Epithelial cell of prostate (primary cell): ENCODE results near the gene TESK2.
"Not testable (repeated sequence)": the region's sequence is repeated elsewhere in the genome, so short reads cannot be mapped to it uniquely, and the experiment has no call there.

Experiments used
- DNase-seq: peaks from one replicate; pipeline ENCODE4 v3.0.0-alpha.2; 2011; ENCODE audit warnings: low read depth, low spot score
- H3K27ac ChIP-seq: fragments of 450-650 bp; 2 replicates; pipeline ENCODE4 v1.5.1; 2017; ENCODE audit warnings: mild to moderate bottlenecking

The TESK2 gene

DNA sequence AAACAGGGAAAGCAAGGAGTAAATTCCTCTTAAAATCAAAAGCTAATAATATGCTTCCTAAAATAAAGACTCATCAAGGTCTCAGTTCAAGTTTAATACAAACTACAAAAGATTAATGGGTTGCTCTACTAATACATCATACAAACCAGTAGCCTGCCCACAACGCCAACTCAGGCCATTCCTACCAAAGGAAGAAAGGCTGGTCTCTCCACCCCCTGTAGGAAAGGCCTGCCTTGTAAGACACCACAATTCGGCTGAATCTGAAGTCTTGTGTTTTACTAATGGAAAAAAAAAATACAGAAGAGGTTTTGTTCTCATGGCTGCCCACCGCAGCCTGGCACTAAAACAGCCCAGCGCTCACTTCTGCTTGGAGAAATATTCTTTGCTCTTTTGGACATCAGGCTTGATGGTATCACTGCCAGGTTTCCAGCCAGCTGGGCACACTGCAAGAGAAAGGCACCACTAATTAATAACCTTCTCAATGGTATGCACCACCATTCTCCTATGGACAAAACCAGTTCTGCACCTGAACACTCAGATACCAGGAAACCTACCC is 20.1 kb upstream of the TESK2 start:
- no peak for DNase-seq
- no peak overlapping the region for H3K27ac ChIP-seq

DNA sequence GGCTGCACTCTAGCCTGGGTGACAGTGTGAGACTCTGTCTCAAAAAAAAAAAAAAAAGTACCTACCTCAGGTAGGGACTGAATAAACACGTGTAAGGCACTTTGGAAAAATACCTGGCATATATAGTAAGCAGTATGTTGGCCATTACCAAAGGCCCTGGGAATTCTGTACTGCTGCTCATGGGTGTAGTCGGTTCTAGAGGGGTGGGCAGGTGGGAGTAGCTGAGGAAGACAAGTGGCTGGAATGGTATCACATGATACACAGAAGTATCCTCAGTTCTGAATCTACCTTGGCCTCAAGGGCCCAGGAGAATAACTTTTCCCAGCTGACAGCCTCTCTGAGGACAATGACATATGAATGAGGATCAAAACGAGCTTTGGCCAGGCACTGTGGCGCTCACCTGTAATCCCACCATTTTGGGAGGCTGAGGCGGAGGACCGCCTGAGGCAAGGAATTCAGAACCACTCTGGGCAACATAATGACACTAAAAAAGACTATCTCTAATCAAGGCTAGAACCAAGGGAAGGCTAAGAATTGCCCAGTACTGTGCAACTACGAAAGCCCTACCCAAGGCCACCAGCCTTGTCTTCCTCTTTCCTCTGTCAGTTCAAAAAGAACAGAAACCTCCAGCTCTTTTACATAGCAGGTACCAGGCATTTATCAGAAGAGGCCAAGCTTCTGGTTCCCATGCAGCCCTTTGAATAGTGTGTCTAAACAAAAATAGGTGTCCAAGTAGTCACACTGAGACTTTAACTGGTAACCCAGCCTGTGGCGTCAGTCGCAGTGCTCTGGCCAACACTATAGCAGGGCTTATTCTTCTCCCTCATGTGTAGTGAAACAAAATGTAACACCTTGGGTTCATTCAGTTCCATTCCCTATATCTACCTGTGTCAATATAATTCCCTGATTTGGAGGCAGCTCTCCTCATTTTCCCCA is 19.3 kb upstream of the TESK2 start:
- DNase-seq, result no peak
- H3K27ac ChIP-seq, result no peak overlapping the region

DNA sequence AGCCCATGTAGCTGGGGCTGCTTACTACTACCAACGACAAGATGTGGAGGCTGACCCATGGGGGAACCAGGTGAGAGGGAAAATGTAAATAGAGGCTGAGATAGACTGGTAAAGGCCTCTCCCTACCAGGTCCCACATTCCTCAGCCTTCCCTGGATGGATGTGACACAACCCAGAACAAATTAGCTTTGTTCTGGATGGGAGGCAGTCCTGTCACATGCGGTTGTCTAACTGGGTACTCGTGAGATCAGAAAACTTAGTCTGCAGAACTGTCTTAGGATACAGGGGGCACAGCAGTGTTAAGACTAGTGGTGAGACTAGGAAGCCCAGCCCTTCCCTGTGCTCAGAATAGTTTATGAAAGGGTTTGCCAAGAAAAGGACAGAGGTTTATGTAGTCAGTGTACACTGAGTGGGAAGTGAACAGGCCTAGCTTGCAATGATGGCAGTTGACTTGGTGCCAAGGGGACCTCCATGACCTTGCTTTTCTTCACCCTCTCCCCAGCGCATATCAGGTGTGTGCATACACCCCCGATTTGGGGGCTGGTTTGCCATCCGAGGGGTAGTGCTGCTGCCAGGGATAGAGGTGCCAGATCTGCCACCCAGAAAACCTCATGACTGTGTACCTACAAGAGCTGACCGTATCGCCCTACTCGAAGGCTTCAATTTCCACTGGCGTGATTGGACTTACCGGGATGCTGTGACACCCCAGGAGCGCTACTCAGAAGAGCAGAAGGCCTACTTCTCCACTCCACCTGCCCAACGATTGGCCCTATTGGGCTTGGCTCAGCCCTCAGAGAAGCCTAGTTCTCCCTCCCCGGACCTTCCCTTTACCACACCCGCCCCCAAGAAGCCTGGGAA is 17.6 kb upstream of the TESK2 start:
- H3K27ac ChIP-seq, result no peak overlapping the region
- DNase-seq, result no peak

DNA sequence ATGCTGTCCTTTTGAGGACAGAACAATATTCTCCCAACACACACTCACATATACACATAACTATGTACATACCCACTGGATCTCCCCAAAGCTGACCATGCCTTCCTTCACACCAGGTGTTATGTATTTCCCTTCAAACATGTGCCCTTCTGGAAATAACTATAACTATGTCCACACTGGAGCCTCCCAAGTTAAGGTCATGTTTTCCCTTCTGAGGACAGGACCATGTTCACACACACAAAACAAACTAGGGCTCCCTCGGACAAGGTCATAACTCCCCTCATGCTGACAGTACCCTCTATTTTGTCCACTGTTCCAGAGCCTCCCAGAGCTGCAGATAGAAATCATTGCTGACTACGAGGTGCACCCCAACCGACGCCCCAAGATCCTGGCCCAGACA is 16.9 kb upstream of the TESK2 start:
- DNase-seq, result no peak
- no peak overlapping the region for H3K27ac ChIP-seq

DNA sequence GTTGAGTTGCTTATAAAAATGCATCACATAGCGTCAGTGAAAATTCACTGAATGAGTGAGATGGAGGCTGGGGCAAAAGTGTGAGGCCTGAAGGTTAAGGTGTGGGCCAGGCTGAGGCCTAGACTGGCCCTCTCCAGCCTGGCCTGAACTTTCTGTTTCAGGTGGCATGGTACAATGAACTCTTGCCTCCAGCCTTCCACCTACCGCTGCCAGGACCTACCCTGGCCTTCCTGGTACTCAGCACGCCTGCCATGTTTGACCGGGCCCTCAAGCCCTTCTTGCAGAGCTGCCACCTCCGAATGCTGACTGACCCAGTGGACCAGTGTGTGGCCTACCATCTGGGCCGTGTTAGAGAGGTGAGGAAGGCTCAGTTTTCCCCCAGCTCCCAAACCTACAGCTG is 16.2 kb upstream of the TESK2 start:
- DNase-seq, result no peak

GRCh38 chr1:45503462-45504360 is 12.7 kb upstream of the TESK2 start:
- no peak for DNase-seq
- H3K27ac ChIP-seq, result no peak overlapping the region

More for the DNA sequence above, 16.2 kb upstream of the TESK2 start:
- H3K27ac ChIP-seq, result no peak overlapping the region

DNA sequence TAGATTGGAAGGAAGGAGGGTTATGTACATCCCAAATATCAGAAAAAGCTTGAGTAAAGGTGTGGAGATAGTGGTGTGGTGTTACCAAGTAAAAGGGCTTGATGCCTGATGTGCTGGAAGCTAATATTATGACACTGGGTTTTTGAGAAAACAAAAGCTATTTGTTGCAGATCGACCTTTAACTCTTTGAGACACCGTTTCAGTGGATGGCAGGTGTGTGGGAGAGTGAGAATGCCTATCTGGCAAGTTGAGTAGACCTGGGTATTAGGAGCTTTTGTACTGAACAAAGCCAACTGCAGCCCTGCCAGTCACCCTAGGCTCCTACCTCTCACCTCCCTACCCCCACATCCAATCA is 10.5 kb upstream of the TESK2 start:
- no peak overlapping the region for H3K27ac ChIP-seq
- DNase-seq, result no peak

DNA sequence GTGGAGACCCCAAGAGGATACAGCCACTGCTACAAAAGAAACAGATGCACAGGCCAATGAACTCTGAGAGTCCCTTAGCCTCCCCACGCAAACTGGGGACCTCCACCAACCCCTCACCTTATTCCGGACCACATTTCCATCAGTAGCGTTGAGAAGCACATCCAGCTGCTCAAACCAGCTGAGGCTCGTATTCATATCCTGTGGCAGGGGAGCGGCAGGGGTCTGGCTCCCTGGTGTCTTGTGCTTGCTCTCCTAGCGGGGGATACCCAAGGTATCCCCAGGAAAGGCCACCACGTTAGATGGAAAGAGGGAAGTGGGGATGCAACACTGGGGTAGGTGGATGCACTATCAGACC is 8.4 kb upstream of the TESK2 start:
- no peak overlapping the region for H3K27ac ChIP-seq
- no peak for DNase-seq

DNA sequence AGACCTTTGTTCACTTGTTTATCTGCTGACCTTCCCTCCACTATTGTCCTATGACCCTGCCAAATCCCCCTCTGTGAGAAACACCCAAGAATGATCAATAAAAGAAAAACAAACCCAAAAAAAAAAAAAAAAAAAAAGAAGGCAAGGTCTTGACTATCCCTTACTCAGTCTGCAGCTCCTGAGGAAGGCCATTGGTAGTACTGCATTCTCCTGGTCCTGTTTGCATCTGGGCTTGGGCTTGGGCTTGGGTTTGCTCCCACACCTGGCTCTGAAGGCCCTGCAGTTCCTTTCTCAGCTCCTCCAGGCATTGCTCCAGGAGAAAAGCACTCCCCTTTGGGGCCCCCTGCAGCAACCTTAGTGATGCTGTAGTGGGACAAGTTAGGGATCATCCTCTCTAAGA is 7.3 kb upstream of the TESK2 start:
- no peak overlapping the region for H3K27ac ChIP-seq
- DNase-seq, result no peak

- no peak for DNase-seq
- no peak overlapping the region for H3K27ac ChIP-seq
Measured at GRCh38 chr1:45493116-45493697, 2.2 kb upstream of the TESK2 start.

DNA sequence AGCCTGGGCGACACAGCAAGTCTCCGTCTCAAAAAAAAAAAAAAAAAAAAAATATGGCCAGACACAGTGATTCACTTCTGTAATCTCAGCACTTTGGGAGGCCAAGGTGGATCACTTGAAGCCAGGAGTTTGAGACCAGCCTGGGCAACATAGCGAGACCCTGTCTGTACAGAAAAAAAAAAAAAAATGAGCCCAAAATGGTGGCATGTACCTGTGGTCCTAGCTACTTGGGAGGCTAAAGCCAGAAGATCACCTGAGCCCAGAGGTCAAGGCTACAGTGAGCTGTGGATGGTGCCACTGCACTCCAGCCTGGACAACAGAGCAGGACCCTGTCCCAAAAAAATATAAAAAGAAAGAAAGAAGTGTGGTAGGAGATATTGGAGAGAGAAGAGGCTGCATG is 1.7 kb upstream of the TESK2 start:
- DNase-seq, result no peak
- no peak overlapping the region for H3K27ac ChIP-seq

- DNase-seq, result no peak
- no peak overlapping the region for H3K27ac ChIP-seq
Measured at GRCh38 chr1:45491487-45492260, 711 bp upstream of the TESK2 start.

- H3K27ac ChIP-seq, result no peak overlapping the region
- DNase-seq, result no peak
Measured at GRCh38 chr1:45490121-45490625, 790 bp downstream of the TESK2 start.

DNA sequence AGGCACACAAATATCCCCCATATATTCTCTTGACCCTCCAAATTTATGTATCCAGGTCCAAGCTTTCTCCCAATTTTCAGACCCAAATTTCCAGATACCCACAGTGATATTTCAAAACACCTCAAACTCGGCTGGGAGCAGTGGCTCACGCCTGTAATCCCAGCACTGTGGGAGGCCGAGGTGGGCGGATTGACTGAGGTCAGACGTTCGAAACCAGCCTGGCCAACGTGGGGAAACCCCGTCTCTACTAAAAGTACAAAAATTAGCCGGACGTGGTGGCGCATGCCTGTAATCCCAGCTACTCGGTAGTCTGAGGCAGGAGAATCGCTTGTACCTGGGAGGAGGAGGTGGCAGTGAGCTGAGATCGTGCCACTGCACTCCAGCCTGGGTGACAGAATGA is 1.6 kb downstream of the TESK2 start:
- H3K27ac ChIP-seq, DNase-seq: not testable (repeated sequence)

GRCh38 chr1:45488666-45489377 is 2.1 kb downstream of the TESK2 start:
- H3K27ac ChIP-seq, result no peak overlapping the region

GRCh38 chr1:45485949-45486348 is 5.0 kb downstream of the TESK2 start:
- DNase-seq, result no peak
- no peak overlapping the region for H3K27ac ChIP-seq

More at GRCh38 chr1:45488666-45489377, 2.1 kb downstream of the TESK2 start:
- no peak for DNase-seq

- no peak for DNase-seq
- no peak overlapping the region for H3K27ac ChIP-seq
Measured at GRCh38 chr1:45479039-45479748, 11.8 kb downstream of the TESK2 start.
